HCT116 (cell line): ENCODE measurements around the gene CA12. TPM values are rescaled to one million over a fixed set of nuclear protein-coding genes. Genes with fewer than 3 reads are reported as not detected.

Experiments used
- ATAC-seq: fragments of 200-7000 bp; cut with Tn5 transposase; 2 replicates; pipeline ENCODE4 v1.9.1; 2020; ENCODE audit warnings: mild to moderate bottlenecking, moderate library complexity
- BruUV-seq: library from RNA; stranded (reverse); fragments of 400-500 nt; replicated peaks from 2 replicates; lab custom pipeline; 2021; lab: Mats Ljungman, UMichigan
- CTCF ChIA-PET: fragments of 300-600 bp; sonication (Branson Sonifier 250); formaldehyde crosslinking; loops from one replicate; lab custom pipeline; 2021; ENCODE audit warnings: antibody characterized with exemption; lab: Charles Lee
- POLR2A ChIA-PET: fragments of 300-600, 350-600 bp; sonication (Branson Sonifier 250); formaldehyde crosslinking; loops from one replicate; lab custom pipeline; 2021; ENCODE audit warnings: antibody characterized with exemption; lab: Charles Lee
- RAD21 ChIA-PET, 2 experiments: fragments of 300-600 bp; sonication (Branson Sonifier 250); formaldehyde crosslinking; loops; one replicate each; lab custom pipeline; 2023; ENCODE audit warnings: low total read pairs in 2 of 2; ENCODE audit not compliant: uncharacterized antibody in 2 of 2, unreplicated experiment in 2 of 2, low non-redundant PET in 1 of 2; lab: Charles Lee
- DNase-seq: peaks from one replicate; pipeline ENCODE4 v3.0.0-alpha.2; 2010; ENCODE audit warnings: low read depth, low spot score
- H2AFZ ChIP-seq: fragments of 200-600 bp; shearing (Covaris generic), sonication (generic); 2 replicates; pipeline ENCODE4 v1.6.1; 2017; ENCODE audit warnings: low read depth, mixed run types, mixed read lengths, antibody characterized with exemption, low read length; ENCODE audit not compliant: poor library complexity, severe bottlenecking
- H3K27ac ChIP-seq: 2 replicates; pipeline ENCODE4 v1.5.1; 2012; ENCODE audit warnings: low read depth, low read length
- H3K27me3 ChIP-seq: fragments of 200-600 bp; sonication (generic); 2 replicates; pipeline ENCODE4 v1.6.1; 2016; ENCODE audit warnings: mixed run types, low read length, mixed read lengths; ENCODE audit not compliant: insufficient read depth
- H3K36me3 ChIP-seq, 2 experiments: fragments of 200-500 bp in 1 of 2; fragments of 200-600 bp in 1 of 2; sonication (Bioruptor generic) in 1 of 2; sonication (generic) in 1 of 2; 2 replicates each; pipeline versions ENCODE4 v1.5.1 to v1.6.1; 2014 to 2016; ENCODE audit warnings: low read length in 2 of 2, inconsistent platforms in 1 of 2, mixed read lengths in 1 of 2, mixed run types in 1 of 2; ENCODE audit not compliant: insufficient read depth in 2 of 2, control insufficient read depth in 1 of 2
- H3K4me1 ChIP-seq, 2 experiments: fragments of 200-600 bp in 1 of 2; sonication (generic) in 1 of 2; 2 replicates each; pipeline versions ENCODE4 v1.5.1 to v1.6.1; 2012 to 2017; ENCODE audit warnings: low read length in 2 of 2, inconsistent platforms in 1 of 2, mild to moderate bottlenecking in 1 of 2, mixed read lengths in 1 of 2, mixed run types in 1 of 2, moderate library complexity in 1 of 2; ENCODE audit not compliant: insufficient read depth in 2 of 2, control insufficient read depth in 1 of 2
- H3K4me2 ChIP-seq: fragments of 200-600 bp; sonication (generic); 2 replicates; pipeline ENCODE4 v1.6.1; 2017; ENCODE audit warnings: mixed run types, low read length, mixed read lengths
- H3K4me3 ChIP-seq, 2 experiments: fragments of 200-600 bp in 1 of 2; sonication (generic) in 1 of 2; replicated peaks in 1 of 2; 2 replicates each; pipeline ENCODE4 v1.5.1; 2011 to 2016; ENCODE audit warnings: low read length in 2 of 2, control low read depth in 1 of 2, low read depth in 1 of 2, mild to moderate bottlenecking in 1 of 2, mixed read lengths in 1 of 2, mixed run types in 1 of 2
- H3K79me2 ChIP-seq: fragments of 200-600 bp; sonication (generic); 2 replicates; pipeline ENCODE4 v1.6.1; 2017; ENCODE audit warnings: mild to moderate bottlenecking, mixed run types, low read length, moderate library complexity, mixed read lengths; ENCODE audit not compliant: insufficient read depth
- H3K9ac ChIP-seq: fragments of 200-600 bp; sonication (generic); 2 replicates; pipeline ENCODE4 v1.6.1; 2016; ENCODE audit warnings: low read length, mixed read lengths
- H3K9me2 ChIP-seq: fragments of 200-600 bp; sonication (generic), shearing (Covaris generic); 2 replicates; pipeline ENCODE4 v1.6.1; 2017; ENCODE audit warnings: mixed run types, mild to moderate bottlenecking, moderate library complexity; ENCODE audit not compliant: insufficient read depth
- H3K9me3 ChIP-seq, 2 experiments: fragments of 200-500 bp in 1 of 2; fragments of 200-600 bp in 1 of 2; sonication (Bioruptor generic) in 1 of 2; sonication (generic) in 1 of 2; 2 replicates each; pipeline ENCODE4 v1.6.1; 2014 to 2017; ENCODE audit warnings: low read length in 2 of 2, mixed read lengths in 2 of 2, inconsistent platforms in 1 of 2, low read depth in 1 of 2, mild to moderate bottlenecking in 1 of 2, mixed run types in 1 of 2, moderate library complexity in 1 of 2; ENCODE audit not compliant: control insufficient read depth in 1 of 2, insufficient read depth in 1 of 2
- H4K20me1 ChIP-seq: fragments of 200-600 bp; sonication (generic), shearing (Covaris generic); 2 replicates; pipeline ENCODE4 v1.6.1; 2017; ENCODE audit warnings: mixed run types, mild to moderate bottlenecking, moderate library complexity; ENCODE audit not compliant: insufficient read depth
- ATF3 ChIP-seq: IDR thresholded peaks from 2 replicates; pipeline ENCODE4 v1.6.1; 2012
- CBX3 ChIP-seq: IDR thresholded peaks from 2 replicates; pipeline ENCODE4 v1.6.1; 2012; ENCODE audit warnings: low read depth
- CTCF ChIP-seq, 3 experiments: fragments of 200-600 bp in 1 of 3; sonication (generic) in 1 of 3; IDR thresholded peaks in 2 of 3; conservative IDR thresholded peaks in 1 of 3; 2 replicates each; pipeline ENCODE4 v1.5.1; 2012 to 2017; ENCODE audit warnings: low read depth in 2 of 3, low read length in 2 of 3, antibody characterized with exemption in 1 of 3, borderline replicate concordance in 1 of 3, control low read depth in 1 of 3, mild to moderate bottlenecking in 1 of 3, mixed read lengths in 1 of 3, mixed run types in 1 of 3, moderate library complexity in 1 of 3; ENCODE audit not compliant: insufficient read depth in 1 of 3
- EGR1 ChIP-seq: IDR thresholded peaks from 2 replicates; pipeline ENCODE4 v1.6.1; 2012; ENCODE audit warnings: low read depth
- ELF1 ChIP-seq: IDR thresholded peaks from 2 replicates; pipeline ENCODE4 v1.6.1; 2012; ENCODE audit warnings: low read depth, borderline replicate concordance
- EZH2 ChIP-seq: fragments of 200-600 bp; sonication (generic); IDR thresholded peaks from 2 replicates; pipeline ENCODE4 v1.6.1; 2017; ENCODE audit warnings: antibody characterized with exemption, mixed run types
- FOSL1 ChIP-seq: IDR thresholded peaks from 2 replicates; pipeline ENCODE4 v1.6.1; 2012; ENCODE audit warnings: low read depth
- JUND ChIP-seq: IDR thresholded peaks from 2 replicates; pipeline ENCODE4 v1.6.1; 2012
- MAX ChIP-seq: IDR thresholded peaks from 2 replicates; pipeline ENCODE4 v1.6.1; 2012
- POLR2A ChIP-seq: IDR thresholded peaks from 2 replicates; pipeline ENCODE4 v1.7.0; 2011; ENCODE audit warnings: borderline replicate concordance; ENCODE audit not compliant: insufficient read depth, insufficient read length; ENCODE audit errors: extremely low read depth
- RAD21 ChIP-seq: IDR thresholded peaks from 2 replicates; pipeline ENCODE4 v1.6.1; 2012; ENCODE audit warnings: low read depth, mild to moderate bottlenecking
- REST ChIP-seq: IDR thresholded peaks from 2 replicates; pipeline ENCODE4 v1.6.1; 2012; ENCODE audit warnings: low read depth
- SRF ChIP-seq: IDR thresholded peaks from 2 replicates; pipeline ENCODE4 v1.6.1; 2012; ENCODE audit warnings: low read depth
- YY1 ChIP-seq: IDR thresholded peaks from 2 replicates; pipeline ENCODE4 v1.6.1; 2011; ENCODE audit warnings: low read length, low read depth, moderate library complexity, mild to moderate bottlenecking; ENCODE audit not compliant: insufficient replicate concordance; ENCODE audit errors: extremely low read depth
- ZBTB33 ChIP-seq: IDR thresholded peaks from 2 replicates; pipeline ENCODE4 v1.6.1; 2011; ENCODE audit warnings: mild to moderate bottlenecking, low read length, moderate library complexity; ENCODE audit not compliant: insufficient replicate concordance; ENCODE audit errors: extremely low read depth
- intact Hi-C: fragments of 100-400 bp; cut with micrococcal nuclease; formaldehyde crosslinking; loops from 2 replicates; pipeline ENCODE4 v1.10.0; 2022
- total RNA-seq: library from RNA; stranded (reverse); gene quantifications from one replicate; pipeline ENCODE4 v1.2.1, GENCODE V29; 2021; ENCODE audit not compliant: unreplicated experiment

CA12 gene
- total RNA-seq, 1 experiment from 2014 or later = 1.8 TPM

- RAD21 ChIA-PET = no interaction called here
- 0 out of 2 replicates have a peak, but pooled peaks cover 4% of the 10 kb centered on the region for H3K27me3 ChIP-seq
- H3K79me2 ChIP-seq = no peaks in the 10 kb centered on the region
- H2AFZ ChIP-seq = no peak overlapping the region
- H3K9me2 ChIP-seq = no peaks in the 10 kb centered on the region
- H3K4me2 ChIP-seq = no peak overlapping the region
- H3K4me1 ChIP-seq = no peaks in the 10 kb centered on the region
- intact Hi-C loops = no loop called here
- H3K36me3 ChIP-seq = no peaks in the 10 kb centered on the region
- no peak for DNase-seq
- no peak for ATAC-seq
- TF ChIP-seq MAX = no peak
- TF ChIP-seq ZBTB33 = no peak
- TF ChIP-seq FOSL1 = no peak
- no peak for TF ChIP-seq ELF1
- no peak for TF ChIP-seq EGR1
- no peak for TF ChIP-seq JUND
- no peak for TF ChIP-seq SRF
- no peak for TF ChIP-seq ATF3
- no peak for TF ChIP-seq POLR2A
- TF ChIP-seq YY1 = no peak
- no peak for TF ChIP-seq REST
- TF ChIP-seq CBX3 = no peak
- no peak for TF ChIP-seq RAD21
- no peak for TF ChIP-seq EZH2
- no peak for TF ChIP-seq CTCF (IDR thresholded peaks at IDR 0.05 in 2 of 3, conservative IDR thresholded peaks at IDR 0.05 in 1 of 3; ENCODE audit: borderline replicate concordance in 1 of 3, insufficient read depth in 1 of 3, low read depth in 2 of 3, low read length in 2 of 3)
- TF ChIP-seq, all 23 proteins: peak for 0
- Histone ChIP-seq H3K4me3 (no peak overlapping the region), H4K20me1 (no peaks in the 10 kb centered on the region), H3K9me3 (no peaks in the 10 kb centered on the region), H3K9ac (no peak overlapping the region), H3K27ac (no peak overlapping the region)
- ChIA-PET POLR2A (no interaction called here), CTCF (no interaction called here)
- no TSS peak for BruUV-seq
Measured at GRCh38 chr15:63313825-63314224, 67.8 kb downstream of the CA12 start.
